ENCODE results near the gene STK24. TPM values are rescaled to one million over a fixed set of nuclear protein-coding genes. Genes with fewer than 3 reads are reported as not detected.

Gene STK24
- total and polyA plus RNA-seq, 2 of the 4 experiments (the other 2 are of a cell fraction): 29.2 to 43.4 TPM

DNA sequence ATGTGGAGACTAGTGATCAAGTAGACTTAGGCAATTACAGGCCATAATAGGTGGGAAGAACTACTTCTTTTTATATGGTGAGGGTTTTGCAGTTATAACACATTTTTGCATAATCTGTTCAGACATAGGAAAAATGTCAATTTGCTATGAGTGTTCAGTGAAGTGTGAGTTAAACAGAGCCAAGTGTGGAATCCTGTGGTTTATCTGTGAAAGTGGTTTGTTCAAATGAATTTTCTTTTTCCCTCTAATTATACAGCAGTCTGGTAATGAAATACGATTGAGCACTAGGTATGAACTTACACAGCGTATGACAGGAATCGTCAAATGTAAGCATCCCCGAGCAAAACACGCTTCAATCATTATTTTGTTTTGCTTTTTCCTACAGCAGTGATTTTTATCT is 178.3 kb downstream of the STK24 start:
- ATAC-seq (ENCODE audit: low read depth) (no peak), DNase-seq (no peak)
- Histone ChIP-seq H3K9ac (ENCODE audit: low read depth, low read length) (no peak overlapping the region), H4K20me1 (ENCODE audit: insufficient read depth, low read length) (no peaks in the 10 kb centered on the region), H3K4me3 (ENCODE audit: insufficient read depth, low read depth, low read length) (no peak overlapping the region), H3K4me1 (ENCODE audit: control insufficient read depth, insufficient read depth, low read length) (peaks cover 6% of the 10 kb centered on the region), H3K18ac (ENCODE audit: low read depth, low read length) (no peak overlapping the region), H3K36me3 (ENCODE audit: control insufficient read depth, insufficient read depth, low read length) (peaks cover 51% of the 10 kb centered on the region), H3K27ac (ENCODE audit: insufficient read depth, low read length) (no peak overlapping the region), H4K8ac (ENCODE audit: low read depth in 2 of 2, low read length in 2 of 2) (no peak overlapping the region), H4K5ac (ENCODE audit: low read depth, low read length) (no peak overlapping the region), H3K23ac (ENCODE audit: low read depth, low read length) (no peak overlapping the region), H2BK15ac (ENCODE audit: low read depth, low read length) (no peak overlapping the region), H3K14ac (replicated peaks; ENCODE audit: low read depth, low read length) (no peak overlapping the region), H3K4ac (ENCODE audit: low read depth, low read length) (no peak overlapping the region), H3K9me3 (ENCODE audit: control insufficient read depth, insufficient read depth, low read length) (no peaks in the 10 kb centered on the region), H2AK5ac (ENCODE audit: low read depth, low read length) (no peak overlapping the region), H2BK120ac (ENCODE audit: low read depth, low read length) (no peak overlapping the region), H3K56ac (ENCODE audit: extremely low read depth, insufficient read depth, low read length) (no peak overlapping the region), H2AK9ac (replicated peaks; ENCODE audit: low read depth, low read length, poor library complexity) (no peak overlapping the region), H3K27me3 (ENCODE audit: control insufficient read depth, insufficient read depth, low read length) (no peaks in the 10 kb centered on the region), H4K91ac (ENCODE audit: insufficient read depth, low read depth, low read length) (no peak overlapping the region), H3K79me1 (ENCODE audit: low read depth in 1 of 2, low read length in 2 of 2) (peaks cover 8 to 51% of the 10 kb centered on the region in 2 experiments; a peak in 3 of 4 replicates), H3K4me2 (ENCODE audit: low read depth, low read length) (no peak overlapping the region), H2BK20ac (ENCODE audit: low read depth, low read length) (no peak overlapping the region), H2BK5ac (ENCODE audit: low read depth, low read length, poor library complexity, severe bottlenecking) (no peak overlapping the region), H2AFZ (replicated peaks; ENCODE audit: low read length, poor library complexity) (no peak overlapping the region), H3K9me1 (ENCODE audit: insufficient read depth, low read length) (peaks cover 14% of the 10 kb centered on the region)
- in situ Hi-C loops (cut with MboI; ENCODE audit: low sequenced_read_pairs) (loop anchor here (10.0 kb wide), 2 partner anchors 254 to 394 kb away; partner anchors contain the start of gene FARP1), intact Hi-C loops (cut with micrococcal nuclease) (loop anchor here (5.0 to 10.0 kb wide), 3 partner anchors 256 to 544 kb away; partner anchors contain the start of gene FARP1), dilution Hi-C loops (cut with HindIII; ENCODE audit: low sequenced_read_pairs, unreplicated experiment) (no loop called here)
- no peak for TF ChIP-seq FOS (IDR thresholded peaks at IDR 0.05; ENCODE audit: low read depth, low read length)
- no peak for TF ChIP-seq CHD1 (IDR thresholded peaks at IDR 0.05; ENCODE audit: low read depth, low read length)
- TF ChIP-seq BHLHE40 (IDR thresholded peaks at IDR 0.05; ENCODE audit: low read depth, low read length): no peak
- TF ChIP-seq SMC3 (IDR thresholded peaks at IDR 0.05; ENCODE audit: low read depth, low read length): no peak
- TF ChIP-seq, protein P1, sequence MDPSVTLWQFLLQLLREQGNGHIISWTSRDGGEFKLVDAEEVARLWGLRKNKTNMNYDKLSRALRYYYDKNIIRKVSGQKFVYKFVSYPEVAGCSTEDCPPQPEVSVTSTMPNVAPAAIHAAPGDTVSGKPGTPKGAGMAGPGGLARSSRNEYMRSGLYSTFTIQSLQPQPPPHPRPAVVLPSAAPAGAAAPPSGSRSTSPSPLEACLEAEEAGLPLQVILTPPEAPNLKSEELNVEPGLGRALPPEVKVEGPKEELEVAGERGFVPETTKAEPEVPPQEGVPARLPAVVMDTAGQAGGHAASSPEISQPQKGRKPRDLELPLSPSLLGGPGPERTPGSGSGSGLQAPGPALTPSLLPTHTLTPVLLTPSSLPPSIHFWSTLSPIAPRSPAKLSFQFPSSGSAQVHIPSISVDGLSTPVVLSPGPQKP (IDR thresholded peaks at IDR 0.05; ENCODE audit: borderline replicate concordance, low read depth, low read length): no peak
- no peak for TF ChIP-seq POLR2A (IDR thresholded peaks at IDR 0.05; ENCODE audit: low read depth, low read length)
- TF ChIP-seq NFE2L2 (IDR thresholded peaks at IDR 0.05; ENCODE audit: low read depth, low read length): no peak
- TF ChIP-seq, protein P2, sequence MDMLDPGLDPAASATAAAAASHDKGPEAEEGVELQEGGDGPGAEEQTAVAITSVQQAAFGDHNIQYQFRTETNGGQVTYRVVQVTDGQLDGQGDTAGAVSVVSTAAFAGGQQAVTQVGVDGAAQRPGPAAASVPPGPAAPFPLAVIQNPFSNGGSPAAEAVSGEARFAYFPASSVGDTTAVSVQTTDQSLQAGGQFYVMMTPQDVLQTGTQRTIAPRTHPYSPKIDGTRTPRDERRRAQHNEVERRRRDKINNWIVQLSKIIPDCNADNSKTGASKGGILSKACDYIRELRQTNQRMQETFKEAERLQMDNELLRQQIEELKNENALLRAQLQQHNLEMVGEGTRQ (IDR thresholded peaks at IDR 0.05; ENCODE audit: low read depth, low read length): no peak
- no peak for TF ChIP-seq MXI1 (IDR thresholded peaks at IDR 0.05; ENCODE audit: borderline replicate concordance, low read depth, low read length)
- TF ChIP-seq, protein P3, sequence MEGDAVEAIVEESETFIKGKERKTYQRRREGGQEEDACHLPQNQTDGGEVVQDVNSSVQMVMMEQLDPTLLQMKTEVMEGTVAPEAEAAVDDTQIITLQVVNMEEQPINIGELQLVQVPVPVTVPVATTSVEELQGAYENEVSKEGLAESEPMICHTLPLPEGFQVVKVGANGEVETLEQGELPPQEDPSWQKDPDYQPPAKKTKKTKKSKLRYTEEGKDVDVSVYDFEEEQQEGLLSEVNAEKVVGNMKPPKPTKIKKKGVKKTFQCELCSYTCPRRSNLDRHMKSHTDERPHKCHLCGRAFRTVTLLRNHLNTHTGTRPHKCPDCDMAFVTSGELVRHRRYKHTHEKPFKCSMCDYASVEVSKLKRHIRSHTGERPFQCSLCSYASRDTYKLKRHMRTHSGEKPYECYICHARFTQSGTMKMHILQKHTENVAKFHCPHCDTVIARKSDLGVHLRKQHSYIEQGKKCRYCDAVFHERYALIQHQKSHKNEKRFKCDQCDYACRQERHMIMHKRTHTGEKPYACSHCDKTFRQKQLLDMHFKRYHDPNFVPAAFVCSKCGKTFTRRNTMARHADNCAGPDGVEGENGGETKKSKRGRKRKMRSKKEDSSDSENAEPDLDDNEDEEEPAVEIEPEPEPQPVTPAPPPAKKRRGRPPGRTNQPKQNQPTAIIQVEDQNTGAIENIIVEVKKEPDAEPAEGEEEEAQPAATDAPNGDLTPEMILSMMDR (conservative IDR thresholded peaks at IDR 0.05; ENCODE audit: low read depth, low read length): no peak
- TF ChIP-seq CEBPB (IDR thresholded peaks at IDR 0.05; ENCODE audit: low read depth, low read length): no peak
- no peak for TF ChIP-seq RAD21 (IDR thresholded peaks at IDR 0.05; ENCODE audit: low read length)
- no peak for TF ChIP-seq RFX5 (IDR thresholded peaks at IDR 0.05; ENCODE audit: low read depth, low read length)
- TF ChIP-seq RCOR1 (IDR thresholded peaks at IDR 0.05; ENCODE audit: insufficient replicate concordance, low read length): no peak
- no peak for TF ChIP-seq MAZ (IDR thresholded peaks at IDR 0.05; ENCODE audit: borderline replicate concordance, low read depth, low read length)
- TF ChIP-seq MAFK (IDR thresholded peaks at IDR 0.05; ENCODE audit: low read depth, low read length): no peak
- no TSS peak for BruUV-seq (replicated peaks)
- POLR2A ChIA-PET (ENCODE audit: unreplicated experiment): no interaction called here
- WGBS, 2 experiments (ENCODE audit: extremely low coverage in 2 of 2, insufficient read length in 1 of 2): no CpG with 5 or more reads among the region's 5 CpGs
- CTCF ChIA-PET: no interaction called here
